ENCODE measurements around the gene KRTAP10-4.
"Not testable (repeated sequence)": the region's sequence is repeated elsewhere in the genome, so short reads cannot be mapped to it uniquely, and the experiment has no call there.

KRTAP10-4 gene

GRCh38 chr21:44534688-44535087, 38.8 kb upstream of the KRTAP10-4 start:
- DNase-seq (ENCODE audit: low spot score): no peak

DNA sequence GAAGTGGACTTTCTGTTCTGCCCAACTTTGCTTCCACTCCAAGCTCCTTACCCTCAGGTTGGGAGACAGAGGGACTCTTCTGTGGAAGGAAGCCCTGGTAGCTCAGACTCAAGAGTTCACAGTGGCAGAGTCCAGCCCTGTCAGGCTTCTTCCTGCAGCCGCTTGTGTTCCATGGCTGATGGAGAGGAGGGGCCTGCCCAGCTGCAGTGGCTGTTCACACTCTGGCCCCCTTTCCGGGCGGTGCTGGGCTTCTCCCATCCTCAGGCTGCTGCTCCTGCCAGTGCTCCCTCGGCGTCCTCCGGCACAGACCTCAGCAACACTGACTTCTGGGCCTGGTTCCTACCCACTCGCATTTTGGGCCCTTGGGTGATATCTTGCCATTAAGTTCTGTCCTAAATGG, 37.6 kb upstream of the KRTAP10-4 start:
- no peak for DNase-seq (ENCODE audit: low spot score)

- DNase-seq (ENCODE audit: low spot score): no peak
These were observed 35.3 kb upstream of the KRTAP10-4 start for GRCh38 chr21:44537930-44538911.

- DNase-seq (ENCODE audit: low spot score): no peak
These were observed 34.5 kb upstream of the KRTAP10-4 start for GRCh38 chr21:44539046-44539445.

DNA sequence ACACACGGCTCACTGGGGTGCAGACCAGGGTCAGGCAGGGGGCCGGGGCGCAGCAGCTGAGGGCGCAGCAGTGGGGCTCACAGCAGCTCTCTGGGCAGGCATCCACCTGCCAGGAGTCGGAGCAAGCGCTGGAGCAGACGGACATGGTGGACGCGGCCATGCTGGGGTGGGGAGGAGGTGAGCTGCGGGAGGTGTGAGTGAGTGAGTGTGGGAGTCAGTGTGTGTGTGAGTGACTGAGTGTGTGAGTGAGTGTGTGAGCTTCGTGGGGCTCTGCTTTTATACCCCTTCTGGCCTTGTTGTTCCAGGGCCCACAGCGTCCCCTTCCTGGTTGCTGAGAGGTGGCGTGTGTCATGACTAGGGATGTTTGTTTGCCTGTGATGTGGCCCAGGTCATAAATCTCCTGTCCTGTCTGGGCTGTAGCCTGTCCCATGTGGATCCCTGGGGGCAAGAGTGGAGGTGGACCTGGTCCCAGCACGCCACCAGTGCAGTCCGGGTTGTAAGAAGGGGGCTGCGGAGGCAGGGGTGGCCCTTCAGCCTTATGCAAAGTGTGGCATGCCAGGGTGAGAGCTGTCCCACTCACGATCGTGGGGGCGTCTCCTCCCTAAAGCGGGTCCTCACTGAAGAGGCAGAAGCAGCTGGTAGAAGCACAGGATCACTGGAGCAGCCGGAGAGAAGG, 33.4 kb upstream of the KRTAP10-4 start, which contains the start of gene KRTAP10-1:
Gene KRTAP10-1, minus strand, starts transcription at position 205 of the 676 bp plus-strand sequence. Its CDS starts 45 bp downstream, at position 160.
- no peak for DNase-seq (ENCODE audit: low spot score)

DNA sequence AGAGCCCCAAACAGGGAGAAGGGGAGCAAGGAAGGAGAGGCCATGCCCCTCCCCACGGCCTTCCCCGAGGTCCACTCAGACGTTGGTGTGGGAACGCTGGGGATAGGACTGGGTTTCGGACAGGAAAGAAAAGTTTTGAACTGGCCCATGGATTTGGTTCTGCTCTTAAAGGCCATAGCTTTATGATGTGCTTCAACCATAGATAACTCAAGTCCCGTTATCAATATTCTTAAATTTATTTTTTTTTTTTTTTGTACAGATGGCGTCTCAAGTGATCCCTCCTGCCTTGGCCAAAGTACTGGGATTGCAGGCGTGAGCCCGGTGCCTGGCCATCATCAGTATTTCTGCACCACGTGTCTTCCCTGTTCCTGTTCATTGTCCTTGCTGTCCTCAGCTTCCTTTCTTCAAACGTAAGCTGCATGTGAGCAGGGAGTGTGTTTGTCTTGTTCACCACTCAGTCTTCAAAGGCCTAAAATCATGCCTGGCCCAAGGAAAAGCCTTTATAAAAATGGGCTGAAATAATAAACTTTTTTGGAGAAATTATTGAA, 32.7 kb upstream of the KRTAP10-4 start:
- no peak for DNase-seq (ENCODE audit: low spot score)

GRCh38 chr21:44542716-44543115, 30.8 kb upstream of the KRTAP10-4 start:
- no peak for DNase-seq (ENCODE audit: low spot score)

- no peak for DNase-seq (ENCODE audit: low spot score)
These were observed 29.0 kb upstream of the KRTAP10-4 start for GRCh38 chr21:44544566-44544965.

DNA sequence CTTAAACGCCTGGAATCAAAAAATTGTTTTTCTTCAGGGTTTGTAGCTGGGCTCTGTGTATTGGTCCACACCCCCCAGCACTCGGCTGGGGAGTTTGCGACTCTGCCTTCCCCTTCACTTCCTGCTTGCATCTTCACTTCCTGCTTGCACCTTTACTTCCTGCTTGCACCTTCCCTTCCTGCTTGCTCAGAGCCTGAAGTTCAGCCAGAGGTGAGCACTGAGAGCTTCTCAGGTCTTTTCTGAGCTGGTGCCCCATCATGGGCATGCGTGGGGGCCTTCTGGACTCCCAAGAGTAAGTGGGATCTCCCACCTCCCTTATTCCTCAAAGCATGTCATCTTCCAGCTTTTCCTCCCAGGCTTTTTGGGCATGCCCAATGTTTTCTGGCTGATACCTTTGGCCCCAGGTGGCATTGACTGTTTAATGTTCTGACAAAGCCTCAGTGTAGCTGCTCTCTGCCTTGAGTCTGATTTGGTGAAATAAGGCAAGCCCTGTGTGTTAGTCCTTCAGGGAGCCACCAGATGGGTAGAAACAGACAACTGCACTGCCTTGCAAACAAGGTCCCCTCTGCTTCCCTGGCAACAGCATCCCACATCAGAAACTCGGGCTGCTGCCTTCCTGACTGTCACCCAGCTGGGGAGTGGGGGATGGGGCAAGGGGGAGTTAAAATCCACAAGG, 25.7 kb upstream of the KRTAP10-4 start:
- no peak for DNase-seq (ENCODE audit: low spot score)

- DNase-seq (ENCODE audit: low spot score): no peak
These were observed 25.1 kb upstream of the KRTAP10-4 start for GRCh38 chr21:44548381-44548780.

DNA sequence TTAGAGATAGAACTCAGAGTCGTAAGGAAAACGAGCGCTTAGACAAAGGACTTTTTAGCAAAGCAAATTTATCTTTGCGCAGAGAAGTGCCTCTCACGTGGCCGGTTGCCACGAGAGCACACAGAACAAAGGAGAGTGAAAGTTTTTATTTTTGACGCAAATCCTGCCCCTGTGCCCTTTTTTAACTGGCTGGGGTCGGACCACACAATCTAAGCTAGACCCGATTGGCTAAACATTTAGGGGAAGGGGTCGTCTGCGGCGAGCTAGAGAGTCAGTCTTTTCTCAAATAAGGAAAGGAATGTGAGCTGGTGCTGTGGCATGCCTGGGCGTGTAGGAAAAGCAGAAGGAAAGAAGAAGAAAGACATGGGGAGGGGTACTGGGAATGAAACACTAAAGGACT, 24.6 kb upstream of the KRTAP10-4 start:
- DNase-seq (ENCODE audit: low spot score): no peak

DNA sequence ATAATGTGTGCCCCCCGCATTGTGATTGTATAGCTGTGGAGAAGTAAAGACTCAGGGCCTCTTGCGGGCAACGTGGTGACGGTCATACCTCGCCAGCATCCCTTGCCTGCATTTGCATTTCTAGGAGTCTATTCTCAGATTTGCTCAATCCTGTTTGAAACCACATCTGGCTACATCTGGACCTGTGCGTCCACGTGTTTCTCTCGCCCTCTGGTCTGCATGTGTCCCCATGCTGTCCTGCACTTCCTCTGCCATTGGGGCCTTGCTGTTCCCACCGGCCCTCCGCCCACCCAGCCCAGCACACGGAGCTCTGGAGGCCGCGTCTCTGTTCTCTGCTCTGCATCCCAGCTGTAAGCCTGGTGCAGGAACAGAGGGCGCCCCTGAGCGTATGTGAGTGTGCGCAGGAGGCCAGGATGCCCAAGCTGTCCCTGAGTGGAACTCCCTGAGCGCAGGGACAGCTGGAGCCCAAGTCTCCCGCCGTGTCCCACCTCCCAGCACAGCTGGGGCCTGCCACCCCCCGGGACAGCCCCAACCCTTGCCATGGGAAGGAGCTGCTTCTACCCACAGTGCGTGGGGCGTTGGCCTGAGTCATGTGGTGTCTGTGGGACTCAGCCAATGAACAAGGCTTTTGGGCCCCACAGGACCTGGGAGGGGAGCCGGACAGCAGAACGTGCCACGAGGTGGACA, 23.9 kb upstream of the KRTAP10-4 start:
- no peak for DNase-seq (ENCODE audit: low spot score)

DNA sequence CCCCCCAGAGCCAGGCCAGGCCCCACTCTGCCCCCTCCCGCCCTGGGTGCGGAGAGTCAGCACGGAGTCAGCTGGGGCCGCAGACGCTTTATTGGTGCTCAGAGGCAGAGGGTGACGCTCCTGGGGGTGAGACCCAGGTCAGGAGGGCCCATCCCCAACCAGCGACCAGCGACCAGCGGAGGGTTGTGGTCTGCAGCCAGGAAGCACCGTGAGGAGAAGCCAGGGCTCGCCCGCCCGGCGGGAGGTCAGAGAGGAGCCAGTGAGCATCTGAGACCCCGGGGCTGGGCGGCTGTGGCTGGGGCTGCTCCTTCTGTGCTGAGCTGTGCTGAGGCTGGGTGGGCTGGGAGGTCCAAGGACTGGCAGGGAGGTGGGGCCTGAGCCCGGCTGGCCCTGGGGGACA, 23.2 kb upstream of the KRTAP10-4 start:
- not testable (repeated sequence) for DNase-seq (ENCODE audit: low spot score)

DNA sequence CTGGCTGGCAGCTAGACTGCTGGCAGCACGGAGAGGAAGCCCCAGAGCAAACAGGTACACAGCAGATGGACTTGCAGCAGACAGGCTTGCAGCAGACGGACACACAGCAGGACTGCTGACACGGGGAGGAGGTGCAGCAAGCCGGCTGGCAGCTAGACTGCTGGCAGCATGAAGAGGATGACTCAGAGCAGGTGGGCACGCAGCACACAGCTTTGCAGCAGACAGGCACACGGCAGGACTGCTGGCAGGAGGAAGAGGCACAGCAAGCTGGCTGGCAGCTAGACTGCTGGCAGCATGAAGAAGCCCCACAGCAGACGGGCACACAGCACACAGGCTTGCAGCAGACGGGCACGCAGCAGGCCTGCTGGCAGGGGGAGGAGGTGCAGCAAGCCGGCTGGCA, 22.7 kb upstream of the KRTAP10-4 start:
- DNase-seq (ENCODE audit: low spot score): no peak

GRCh38 chr21:44551340-44551961, 22.1 kb upstream of the KRTAP10-4 start, which contains the start of gene KRTAP10-2:
Gene KRTAP10-2, minus strand, starts transcription at chr21:44551505. Its CDS starts 47 bp downstream, at chr21:44551458.
- no peak for DNase-seq (ENCODE audit: low spot score)

DNA sequence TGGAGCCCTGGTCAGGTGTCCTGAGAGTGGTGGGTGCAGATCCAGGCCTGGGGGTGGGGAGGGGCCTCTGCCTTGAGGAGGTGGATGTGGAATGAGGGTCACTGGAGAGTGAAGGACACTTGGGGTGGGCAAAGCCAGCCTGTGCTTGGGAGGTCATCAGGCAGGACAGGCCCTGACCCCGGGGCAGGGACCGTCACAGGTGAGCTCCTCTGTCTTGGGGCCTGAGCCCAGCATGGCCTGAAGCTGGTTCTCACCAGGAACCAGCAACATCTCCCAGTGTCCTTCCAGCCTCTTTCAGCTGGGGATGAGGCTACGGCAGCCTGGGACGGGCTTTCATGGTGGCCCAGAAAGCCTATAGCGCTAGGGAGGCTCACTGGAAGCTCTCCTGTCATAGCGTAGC, 21.4 kb upstream of the KRTAP10-4 start:
- DNase-seq (ENCODE audit: low spot score): no peak

DNA sequence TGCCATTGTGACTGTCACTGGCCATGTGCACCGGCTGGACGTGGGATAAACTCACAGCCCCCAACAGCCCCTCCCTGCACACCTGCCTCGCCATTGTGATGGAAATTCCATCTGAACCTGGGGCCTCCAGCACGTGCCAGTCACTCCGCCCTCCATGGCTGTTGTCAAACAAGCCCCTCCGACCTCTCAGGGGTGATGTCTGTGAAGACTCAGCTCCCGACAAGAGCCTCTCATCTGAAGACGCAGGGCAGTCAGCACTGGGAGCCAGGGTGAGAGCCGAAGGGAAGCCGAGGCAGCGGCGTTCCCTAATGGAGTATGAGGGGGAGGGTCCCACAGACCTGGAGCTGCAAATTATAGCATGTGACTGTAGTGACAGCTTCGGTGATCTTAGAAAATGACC, 20.8 kb upstream of the KRTAP10-4 start:
- no peak for DNase-seq (ENCODE audit: low spot score)

- no peak for DNase-seq (ENCODE audit: low spot score)
These were observed 18.2 kb upstream of the KRTAP10-4 start for GRCh38 chr21:44555200-44555875.

- DNase-seq (ENCODE audit: low spot score): peak; percentile 14
These were observed 16.6 kb upstream of the KRTAP10-4 start for GRCh38 chr21:44556879-44557278.
